Measurements from ENCODE around the gene JAZF1.

The JAZF1 gene

GRCh38 chr7:28002638-28003037, 178.0 kb downstream of the JAZF1 start:
- no peak overlapping the region for H2AK5ac ChIP-seq (ENCODE audit: low read depth, low read length)
- H4K91ac ChIP-seq (ENCODE audit: low read depth, low read length, poor library complexity): no peak overlapping the region
- no peak overlapping the region for H3K4ac ChIP-seq (ENCODE audit: low read length)
- H2BK5ac ChIP-seq (ENCODE audit: low read length): no peak overlapping the region
- H3K9ac ChIP-seq (ENCODE audit: low read depth, low read length, poor library complexity): no peak overlapping the region
- no peaks in the 10 kb centered on the region for H3K9me3 ChIP-seq (replicated peaks in 1 of 2; ENCODE audit: control insufficient read depth in 2 of 2, insufficient read depth in 1 of 2, low read depth in 1 of 2, low read length in 2 of 2)
- H3K27ac ChIP-seq (replicated peaks; ENCODE audit: low read length): no peak overlapping the region
- no peak overlapping the region for H4K8ac ChIP-seq (ENCODE audit: low read depth, low read length)
- H2BK120ac ChIP-seq (ENCODE audit: low read depth, low read length): no peak overlapping the region
- H3K27me3 ChIP-seq (ENCODE audit: control insufficient read depth in 3 of 3, insufficient read depth in 3 of 3, low read depth in 1 of 3, low read length in 3 of 3): peaks cover 0 to 3% (median 0%) of the 10 kb centered on the region in 3 experiments
- H2BK12ac ChIP-seq (ENCODE audit: low read length): no peak overlapping the region
- H3K36me3 ChIP-seq (replicated peaks in 1 of 2; ENCODE audit: control insufficient read depth in 2 of 2, insufficient read depth in 2 of 2, low read length in 2 of 2): no peaks in the 10 kb centered on the region
- H3K23ac ChIP-seq (ENCODE audit: low read depth, low read length, poor library complexity): no peak overlapping the region
- peak overlapping the region; percentile 64 for H2AFZ ChIP-seq (ENCODE audit: low read length)
- H3K14ac ChIP-seq (ENCODE audit: low read length): no peak overlapping the region
- no peaks in the 10 kb centered on the region for H3K79me1 ChIP-seq (ENCODE audit: low read depth, low read length)
- DNase-seq (ENCODE audit: low spot score): no peak
- H3K4me1 ChIP-seq (ENCODE audit: control insufficient read depth in 2 of 2, insufficient read depth in 1 of 2, low read depth in 1 of 2, low read length in 2 of 2): no peaks in the 10 kb centered on the region
- no peak overlapping the region for H2BK15ac ChIP-seq (ENCODE audit: low read length)
- H3K4me3 ChIP-seq (ENCODE audit: low read length in 2 of 2): no peak overlapping the region
- no peak overlapping the region for H3K4me2 ChIP-seq (ENCODE audit: insufficient read depth, low read length, poor library complexity, severe bottlenecking)
- no peak overlapping the region for H3K18ac ChIP-seq (ENCODE audit: low read length)

GRCh38 chr7:28001896-28002295, 178.7 kb downstream of the JAZF1 start:
- no peak overlapping the region for H2BK15ac ChIP-seq (ENCODE audit: low read length)
- no peaks in the 10 kb centered on the region for H3K4me1 ChIP-seq (ENCODE audit: control insufficient read depth in 2 of 2, insufficient read depth in 1 of 2, low read depth in 1 of 2, low read length in 2 of 2)
- H4K91ac ChIP-seq (ENCODE audit: low read depth, low read length, poor library complexity): no peak overlapping the region
- no peak overlapping the region for H2AK5ac ChIP-seq (ENCODE audit: low read depth, low read length)
- H3K9me3 ChIP-seq (replicated peaks in 1 of 2; ENCODE audit: control insufficient read depth in 2 of 2, insufficient read depth in 1 of 2, low read depth in 1 of 2, low read length in 2 of 2): no peaks in the 10 kb centered on the region
- no peak overlapping the region for H3K9ac ChIP-seq (ENCODE audit: low read depth, low read length, poor library complexity)
- H2BK120ac ChIP-seq (ENCODE audit: low read depth, low read length): no peak overlapping the region
- no peak overlapping the region for H3K4ac ChIP-seq (ENCODE audit: low read length)
- H3K14ac ChIP-seq (ENCODE audit: low read length): no peak overlapping the region
- peaks cover 0 to 3% (median 0%) of the 10 kb centered on the region in 3 experiments for H3K27me3 ChIP-seq (ENCODE audit: control insufficient read depth in 3 of 3, insufficient read depth in 3 of 3, low read depth in 1 of 3, low read length in 3 of 3)
- no peak overlapping the region for H3K4me2 ChIP-seq (ENCODE audit: insufficient read depth, low read length, poor library complexity, severe bottlenecking)
- no peaks in the 10 kb centered on the region for H3K36me3 ChIP-seq (replicated peaks in 1 of 2; ENCODE audit: control insufficient read depth in 2 of 2, insufficient read depth in 2 of 2, low read length in 2 of 2)
- no peak overlapping the region for H3K27ac ChIP-seq (replicated peaks; ENCODE audit: low read length)
- H3K23ac ChIP-seq (ENCODE audit: low read depth, low read length, poor library complexity): no peak overlapping the region
- no peak overlapping the region for H2BK5ac ChIP-seq (ENCODE audit: low read length)
- no peak overlapping the region for H2BK12ac ChIP-seq (ENCODE audit: low read length)
- no peak overlapping the region for H3K4me3 ChIP-seq (ENCODE audit: low read length in 2 of 2)
- no peak overlapping the region for H3K18ac ChIP-seq (ENCODE audit: low read length)
- H4K8ac ChIP-seq (ENCODE audit: low read depth, low read length): no peak overlapping the region
- no peaks in the 10 kb centered on the region for H3K79me1 ChIP-seq (ENCODE audit: low read depth, low read length)
- DNase-seq (ENCODE audit: low spot score): no peak
- no peak overlapping the region for H2AFZ ChIP-seq (ENCODE audit: low read length)

- H2AFZ ChIP-seq (ENCODE audit: low read length): no peak overlapping the region
- no peak overlapping the region for H3K9ac ChIP-seq (ENCODE audit: low read depth, low read length, poor library complexity)
- no peak overlapping the region for H2BK15ac ChIP-seq (ENCODE audit: low read length)
- WGBS, 2 donors (ENCODE audit: extremely low coverage in 2 of 2, insufficient read length in 2 of 2, insufficient replicate concordance in 1 of 2): no CpG with 5 or more reads among the region's 3 CpGs
- no peak overlapping the region for H3K14ac ChIP-seq (ENCODE audit: low read length)
- DNase-seq (ENCODE audit: low spot score): no peak
- H4K91ac ChIP-seq (ENCODE audit: low read depth, low read length, poor library complexity): no peak overlapping the region
- no peak overlapping the region for H3K18ac ChIP-seq (ENCODE audit: low read length)
- no peak overlapping the region for H3K27ac ChIP-seq (replicated peaks; ENCODE audit: low read length)
- H3K4me1 ChIP-seq (ENCODE audit: control insufficient read depth in 2 of 2, insufficient read depth in 1 of 2, low read depth in 1 of 2, low read length in 2 of 2): peaks cover 0 to 2% of the 10 kb centered on the region in 2 donors
- H3K4me3 ChIP-seq (ENCODE audit: low read length in 2 of 2): no peak overlapping the region
- H3K27me3 ChIP-seq (ENCODE audit: control insufficient read depth in 3 of 3, insufficient read depth in 3 of 3, low read depth in 1 of 3, low read length in 3 of 3): peaks cover 0 to 2% (median 0%) of the 10 kb centered on the region in 3 experiments
- H3K4me2 ChIP-seq (ENCODE audit: insufficient read depth, low read length, poor library complexity, severe bottlenecking): no peak overlapping the region
- no peak overlapping the region for H3K4ac ChIP-seq (ENCODE audit: low read length)
- H3K79me1 ChIP-seq (ENCODE audit: low read depth, low read length): no peaks in the 10 kb centered on the region
- H3K23ac ChIP-seq (ENCODE audit: low read depth, low read length, poor library complexity): no peak overlapping the region
- H3K9me3 ChIP-seq (replicated peaks in 1 of 2; ENCODE audit: control insufficient read depth in 2 of 2, insufficient read depth in 1 of 2, low read depth in 1 of 2, low read length in 2 of 2): no peaks in the 10 kb centered on the region
- H2AK5ac ChIP-seq (ENCODE audit: low read depth, low read length): no peak overlapping the region
- no peaks in the 10 kb centered on the region for H3K36me3 ChIP-seq (replicated peaks in 1 of 2; ENCODE audit: control insufficient read depth in 2 of 2, insufficient read depth in 2 of 2, low read length in 2 of 2)
- H2BK120ac ChIP-seq (ENCODE audit: low read depth, low read length): no peak overlapping the region
- no peak overlapping the region for H2BK5ac ChIP-seq (ENCODE audit: low read length)
- H4K8ac ChIP-seq (ENCODE audit: low read depth, low read length): no peak overlapping the region
- no peak overlapping the region for H2BK12ac ChIP-seq (ENCODE audit: low read length)
Observed at GRCh38 chr7:27999829-28000228, 180.8 kb downstream of the JAZF1 start.

GRCh38 chr7:27998382-27998781, 182.2 kb downstream of the JAZF1 start:
- no peak overlapping the region for H2AK5ac ChIP-seq (ENCODE audit: low read depth, low read length)
- no peak for DNase-seq (ENCODE audit: low spot score)
- H3K23ac ChIP-seq (ENCODE audit: low read depth, low read length, poor library complexity): no peak overlapping the region
- no peak overlapping the region for H4K8ac ChIP-seq (ENCODE audit: low read depth, low read length)
- no peak overlapping the region for H4K91ac ChIP-seq (ENCODE audit: low read depth, low read length, poor library complexity)
- H3K27ac ChIP-seq (replicated peaks; ENCODE audit: low read length): no peak overlapping the region
- H2BK12ac ChIP-seq (ENCODE audit: low read length): no peak overlapping the region
- no peaks in the 10 kb centered on the region for H3K79me1 ChIP-seq (ENCODE audit: low read depth, low read length)
- H3K27me3 ChIP-seq (ENCODE audit: control insufficient read depth in 3 of 3, insufficient read depth in 3 of 3, low read depth in 1 of 3, low read length in 3 of 3): peaks cover 0 to 9% (median 0%) of the 10 kb centered on the region in 3 experiments
- H2BK5ac ChIP-seq (ENCODE audit: low read length): no peak overlapping the region
- no peaks in the 10 kb centered on the region for H3K36me3 ChIP-seq (replicated peaks in 1 of 2; ENCODE audit: control insufficient read depth in 2 of 2, insufficient read depth in 2 of 2, low read length in 2 of 2)
- no peak overlapping the region for H2BK15ac ChIP-seq (ENCODE audit: low read length)
- no peak overlapping the region for H2AFZ ChIP-seq (ENCODE audit: low read length)
- H3K18ac ChIP-seq (ENCODE audit: low read length): no peak overlapping the region
- H3K9ac ChIP-seq (ENCODE audit: low read depth, low read length, poor library complexity): no peak overlapping the region
- no peak overlapping the region for H3K4me2 ChIP-seq (ENCODE audit: insufficient read depth, low read length, poor library complexity, severe bottlenecking)
- no CpG with 5 or more reads among the region's 2 CpGs for whole genome bisulfite sequencing, 2 donors (ENCODE audit: extremely low coverage in 2 of 2, insufficient read length in 2 of 2, insufficient replicate concordance in 1 of 2)
- H3K4me1 ChIP-seq (ENCODE audit: control insufficient read depth in 2 of 2, insufficient read depth in 1 of 2, low read depth in 1 of 2, low read length in 2 of 2): peaks cover 0 to 3% of the 10 kb centered on the region in 2 donors
- H2BK120ac ChIP-seq (ENCODE audit: low read depth, low read length): no peak overlapping the region
- H3K4me3 ChIP-seq (ENCODE audit: low read length in 2 of 2): no peak overlapping the region
- H3K4ac ChIP-seq (ENCODE audit: low read length): no peak overlapping the region
- no peak overlapping the region for H3K14ac ChIP-seq (ENCODE audit: low read length)
- H3K9me3 ChIP-seq (replicated peaks in 1 of 2; ENCODE audit: control insufficient read depth in 2 of 2, insufficient read depth in 1 of 2, low read depth in 1 of 2, low read length in 2 of 2): no peaks in the 10 kb centered on the region
